Putamen (tissue), 1 donor: ENCODE measurements around the gene NUP58.

Experiments
- DNase-seq: peaks from one replicate; pipeline ENCODE4 v3.0.0-alpha.2; 2016; ENCODE audit warnings: low spot score

NUP58 gene

GRCh38 chr13:25377244-25377962 is 76.0 kb downstream of the NUP58 start:
- DNase-seq: no peak

DNA sequence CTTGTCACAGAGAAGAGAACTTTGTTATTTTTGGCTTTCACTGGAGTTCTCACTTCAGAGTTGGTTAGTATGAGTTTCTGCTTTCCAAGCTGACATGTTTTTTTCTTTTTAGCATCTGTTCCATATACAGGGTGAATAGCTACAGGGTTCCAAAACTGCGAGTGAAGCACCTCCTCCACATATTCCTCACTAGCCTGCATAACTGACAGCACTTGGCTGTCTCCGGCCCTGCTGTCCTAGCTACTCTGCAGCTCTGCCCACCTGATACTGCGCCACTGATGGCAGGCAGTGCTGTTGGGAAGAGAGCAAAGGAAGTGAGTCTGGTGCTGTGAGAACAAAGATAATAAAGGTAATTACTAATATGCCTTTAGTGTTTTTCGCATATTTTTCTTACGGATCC is 77.1 kb downstream of the NUP58 start:
- DNase-seq: no peak

GRCh38 chr13:25379011-25379410 is 77.6 kb downstream of the NUP58 start:
- no peak for DNase-seq

- no peak for DNase-seq
These were observed 78.7 kb downstream of the NUP58 start for GRCh38 chr13:25380082-25380481.

DNA sequence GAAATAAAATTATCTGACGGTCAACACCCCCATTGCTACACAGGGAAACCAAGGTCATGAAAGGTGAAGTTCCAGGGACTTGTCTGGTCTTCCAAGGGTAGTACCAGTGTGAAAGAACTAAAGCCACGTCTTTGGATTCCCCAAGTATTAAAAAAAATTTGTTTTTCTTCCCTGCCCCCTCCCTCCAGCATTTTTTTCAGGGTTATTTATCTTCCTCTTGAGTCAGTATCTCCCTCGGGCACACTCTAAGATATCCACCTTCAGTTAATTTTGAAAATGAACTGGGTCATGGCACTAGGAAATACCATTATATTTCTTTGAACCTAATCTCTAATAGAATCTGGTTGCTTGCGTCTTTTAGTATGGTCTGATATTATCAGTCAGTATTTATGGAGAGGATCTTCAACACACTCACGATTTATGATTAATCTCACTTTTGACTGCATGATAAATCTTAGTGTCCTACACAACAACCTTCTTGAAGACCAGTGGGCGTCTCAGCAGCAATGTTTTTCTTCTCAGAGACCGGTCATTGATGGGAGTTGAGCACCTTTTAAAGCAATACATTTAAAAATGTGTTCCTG is 79.4 kb downstream of the NUP58 start:
- no peak for DNase-seq

- DNase-seq: no peak
These were observed 83.5 kb downstream of the NUP58 start for GRCh38 chr13:25384758-25385410.

GRCh38 chr13:25391932-25392331 is 90.5 kb downstream of the NUP58 start:
- no peak for DNase-seq
